HG02938 (cell line): ENCODE results near the gene RFX8.

Experiments used
- ATAC-seq: cut with Tn5 transposase; IDR thresholded peaks from one replicate; pipeline ENCODE4 v1.9.1; 2021; ENCODE audit warnings: mild to moderate bottlenecking, moderate library complexity; ENCODE audit not compliant: unreplicated experiment

The RFX8 gene

DNA sequence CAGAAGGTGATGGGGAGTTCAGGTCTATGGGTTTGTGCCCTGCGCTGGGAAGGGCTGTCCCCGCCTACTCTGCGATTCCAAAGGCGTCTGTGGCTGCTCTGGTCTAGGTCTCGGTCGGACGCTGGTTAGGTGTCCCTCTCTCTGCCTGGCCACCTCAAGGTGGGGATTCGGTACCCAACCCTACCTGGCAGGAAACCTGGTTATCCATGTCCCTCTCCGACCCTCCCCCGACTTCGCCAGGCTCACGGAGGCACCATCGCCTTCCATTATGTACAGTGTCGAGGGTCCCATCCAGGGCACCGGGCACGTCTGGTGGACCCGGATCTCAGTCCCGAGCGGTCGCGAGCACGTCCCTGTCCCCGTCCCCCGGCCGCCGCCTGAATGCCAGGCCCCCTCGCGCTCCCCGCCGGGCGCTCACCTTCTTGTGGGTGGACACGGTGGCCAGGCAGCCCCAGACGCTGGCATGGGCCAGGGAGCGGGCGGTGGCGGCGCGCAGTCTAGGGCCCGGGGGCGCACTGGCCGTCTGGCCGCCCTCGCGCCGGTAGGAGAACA is 88.2 kb downstream of the RFX8 start:
- no peak for ATAC-seq

DNA sequence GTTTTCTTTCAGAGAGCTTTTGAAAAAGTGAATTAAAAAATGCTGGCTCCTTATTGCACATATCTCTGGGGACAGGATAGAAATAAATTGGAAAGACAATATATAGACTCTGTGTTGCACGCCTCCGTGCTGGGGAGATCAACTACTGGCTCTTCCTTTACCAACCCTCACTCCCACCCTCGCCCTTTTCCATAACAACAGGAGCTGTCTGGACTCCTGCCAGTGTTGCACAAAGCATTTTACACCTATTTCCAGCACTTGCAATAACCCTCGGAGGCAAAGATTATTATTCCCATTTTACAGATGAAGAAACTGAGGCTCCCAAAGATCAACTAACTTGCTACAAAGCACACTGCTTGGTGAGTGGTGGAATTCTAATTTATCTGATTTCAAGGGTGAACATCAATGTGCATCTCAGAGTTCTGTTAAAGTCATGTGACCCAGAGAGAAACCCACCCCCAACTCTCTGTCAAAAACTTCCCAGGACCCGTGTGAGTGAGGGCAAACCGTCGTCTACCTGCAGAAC is 91.8 kb downstream of the RFX8 start:
- no peak for ATAC-seq

DNA sequence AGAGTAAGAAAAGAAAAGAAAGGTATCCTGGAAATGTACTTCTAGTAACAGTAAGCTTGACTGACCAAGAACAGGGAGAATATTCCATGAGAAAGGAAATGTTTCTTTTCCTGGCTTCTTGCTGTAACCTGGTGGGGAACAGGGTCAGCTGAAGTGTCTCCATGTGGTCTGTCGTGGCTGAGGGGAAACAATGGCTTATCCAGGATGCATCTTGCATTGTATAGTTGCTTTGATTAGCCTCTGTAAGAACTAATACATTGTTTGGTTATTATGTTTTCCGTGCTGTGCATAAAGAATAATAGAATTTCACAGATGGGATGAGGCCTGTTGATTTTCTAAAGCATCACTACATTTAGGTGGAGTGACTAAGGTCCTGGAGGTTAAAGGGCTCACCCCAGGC is 92.5 kb downstream of the RFX8 start:
- ATAC-seq, result no peak

DNA sequence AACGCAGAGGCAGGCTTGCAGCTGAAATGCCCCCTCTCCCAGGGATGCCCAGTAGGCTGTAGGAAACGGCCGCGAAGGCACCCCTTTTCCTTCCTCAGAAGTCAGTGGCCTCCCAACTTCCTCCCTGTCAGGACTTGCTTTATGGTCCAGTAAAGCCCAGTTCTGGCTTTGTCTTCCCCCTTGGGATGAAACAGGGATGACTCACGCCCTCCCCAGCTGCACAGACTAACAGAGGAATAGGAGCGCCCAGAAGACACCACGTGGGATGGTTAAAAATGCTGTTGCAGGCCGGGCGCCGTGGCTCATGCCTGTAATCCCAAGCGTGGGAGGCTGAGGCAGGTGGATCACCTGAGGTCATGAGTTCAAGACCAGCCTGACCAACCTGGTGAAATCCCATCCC is 94.5 kb downstream of the RFX8 start:
- ATAC-seq, result no peak

DNA sequence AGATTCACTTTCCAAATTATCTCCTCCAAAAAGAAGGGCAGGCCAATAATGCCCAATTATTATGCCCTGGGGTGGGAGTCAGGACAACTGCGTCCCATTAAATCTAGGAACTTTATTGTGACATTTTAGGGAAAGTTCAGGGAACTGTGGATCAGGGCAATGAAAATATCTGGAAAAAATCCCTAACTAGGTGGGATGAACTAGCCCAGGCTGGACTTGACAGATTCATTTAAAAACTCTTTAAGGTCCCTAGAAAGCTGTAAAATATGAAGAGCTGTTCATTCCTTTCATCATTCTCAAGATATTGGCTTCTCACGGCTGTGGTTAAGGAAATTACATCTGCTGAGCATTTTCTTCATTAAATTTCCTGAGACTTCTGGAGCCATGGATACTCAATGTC is 95.8 kb downstream of the RFX8 start:
- ATAC-seq, result no peak

DNA sequence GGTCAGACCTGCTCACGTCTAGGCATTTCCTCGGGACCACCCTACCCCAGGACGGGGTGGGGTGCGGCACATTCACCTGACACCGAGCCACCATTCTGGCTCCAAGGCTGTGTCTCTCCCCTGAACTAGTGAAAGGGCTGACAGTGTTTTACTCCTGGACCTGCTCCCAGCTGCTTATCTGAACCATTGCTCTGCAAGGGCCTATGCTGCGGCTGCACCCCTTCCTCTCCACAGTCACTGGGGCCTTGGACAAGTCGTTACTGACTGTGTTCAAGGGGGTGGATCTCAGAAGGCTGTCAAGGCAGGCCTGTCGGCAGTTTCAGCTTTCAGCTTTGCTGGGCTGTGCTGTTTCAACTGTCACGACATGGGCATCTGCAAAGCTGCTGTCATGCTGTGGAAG is 99.3 kb downstream of the RFX8 start:
- ATAC-seq, result no peak

DNA sequence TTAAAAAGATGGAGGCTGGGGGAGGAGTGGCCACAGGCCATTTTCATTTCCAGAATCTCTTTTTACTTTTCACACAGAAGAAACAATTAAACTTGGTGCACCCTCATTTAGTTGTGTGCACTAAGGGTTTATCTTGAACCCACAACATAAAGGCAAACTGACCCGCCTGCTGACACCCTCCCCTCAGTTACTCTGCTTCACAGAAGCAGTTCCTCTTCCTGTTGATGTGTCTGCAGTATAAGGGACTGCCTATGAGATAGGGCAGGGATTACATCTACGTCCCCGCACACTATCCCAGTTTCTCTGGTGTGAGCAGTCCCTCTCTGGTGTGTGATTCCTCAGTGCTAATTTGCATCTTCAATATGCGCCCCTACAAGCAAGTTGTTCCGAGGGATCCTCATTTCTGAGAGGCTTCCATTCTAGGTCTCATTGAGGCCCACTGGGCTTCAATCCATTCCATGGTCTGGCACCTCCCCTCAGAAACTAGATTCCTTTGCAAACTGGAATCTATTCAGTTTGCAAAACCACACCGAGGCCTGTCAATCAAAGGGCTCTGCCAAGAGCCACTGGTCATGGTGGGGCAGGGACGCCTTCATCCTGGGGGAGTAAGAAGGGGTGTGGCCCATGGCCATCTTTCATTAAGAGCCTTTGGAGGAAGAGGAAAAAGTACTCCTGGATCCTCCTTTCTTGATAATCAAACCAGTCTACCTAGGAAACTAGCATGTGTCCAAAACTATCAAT is 99.9 kb downstream of the RFX8 start:
- no peak for ATAC-seq

DNA sequence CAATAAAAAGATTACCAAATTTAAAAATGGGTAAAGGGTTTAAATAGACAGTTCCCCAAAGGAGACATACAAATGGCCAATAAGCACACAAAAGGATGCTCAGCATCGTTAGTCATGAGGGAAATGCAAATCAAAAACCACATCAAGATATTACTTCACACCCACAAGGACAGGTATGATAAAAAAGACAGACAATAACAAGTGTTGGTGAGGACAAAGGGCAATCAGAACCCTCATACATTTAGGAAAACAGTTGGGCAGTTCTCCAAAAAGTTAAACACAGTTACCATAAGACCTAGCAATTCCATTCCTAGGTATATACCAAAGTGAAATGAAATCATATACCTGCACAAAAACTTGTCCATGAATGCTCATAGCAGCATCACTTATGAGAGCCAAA is 102.1 kb downstream of the RFX8 start:
- no peak for ATAC-seq

DNA sequence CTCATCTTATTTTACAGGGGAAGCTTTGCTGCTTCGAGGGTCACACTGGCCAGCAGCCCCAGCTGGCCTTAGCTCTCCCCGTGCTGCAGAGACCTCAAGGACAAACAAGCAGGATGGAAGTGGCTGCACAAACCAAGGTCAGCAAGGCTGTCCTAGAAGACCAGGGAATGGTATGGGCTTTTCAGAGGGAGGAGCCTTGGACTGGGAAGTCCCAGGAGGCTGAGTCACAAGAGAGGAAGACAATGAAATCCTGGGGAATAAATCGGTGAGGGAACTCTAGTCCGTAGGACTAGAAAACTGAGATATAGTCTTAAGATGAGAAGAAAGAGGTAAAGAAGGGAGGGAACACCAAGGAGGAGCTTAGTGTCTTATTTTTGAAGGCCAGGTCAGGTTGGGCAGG is 103.3 kb downstream of the RFX8 start:
- ATAC-seq, result no peak

DNA sequence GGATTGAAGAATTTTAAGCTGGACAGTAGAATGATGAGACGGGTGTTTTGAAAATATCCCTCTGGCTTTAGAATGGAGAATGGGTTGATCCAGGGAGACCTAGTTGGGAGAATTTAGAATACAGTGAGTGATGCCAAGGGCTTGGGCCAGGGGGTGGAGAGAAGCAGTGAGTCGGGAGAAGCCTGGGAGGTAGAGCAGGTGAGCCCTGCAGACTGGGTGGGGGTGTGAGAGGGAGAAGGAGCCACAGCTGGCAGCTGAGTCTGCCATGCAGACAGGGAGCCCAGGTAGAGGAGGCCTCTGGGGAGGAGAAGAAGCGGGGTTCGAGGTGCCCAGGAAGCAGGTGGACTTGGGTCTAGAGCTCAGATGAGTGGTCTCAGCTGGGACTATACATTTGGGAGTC is 105.8 kb downstream of the RFX8 start:
- ATAC-seq, result no peak

DNA sequence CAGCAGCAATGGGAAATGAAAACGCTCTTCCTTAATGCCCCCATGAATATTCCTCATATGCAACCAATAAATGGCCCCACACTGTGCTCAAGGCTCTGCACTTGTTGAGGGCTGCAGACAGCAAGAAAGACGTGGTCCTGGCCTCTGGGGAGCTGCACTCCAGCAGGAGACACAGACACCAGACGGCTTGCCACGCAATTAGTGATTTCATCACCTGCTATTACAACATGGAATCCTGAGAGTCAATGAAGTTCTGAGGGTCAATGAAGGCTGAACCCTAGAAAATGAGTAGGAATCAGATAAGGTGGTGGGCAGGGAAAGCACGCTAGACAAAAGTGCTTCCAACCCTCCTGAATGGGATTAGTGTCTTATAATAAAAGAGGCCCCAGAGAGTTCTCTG is 106.5 kb downstream of the RFX8 start:
- ATAC-seq, result no peak

DNA sequence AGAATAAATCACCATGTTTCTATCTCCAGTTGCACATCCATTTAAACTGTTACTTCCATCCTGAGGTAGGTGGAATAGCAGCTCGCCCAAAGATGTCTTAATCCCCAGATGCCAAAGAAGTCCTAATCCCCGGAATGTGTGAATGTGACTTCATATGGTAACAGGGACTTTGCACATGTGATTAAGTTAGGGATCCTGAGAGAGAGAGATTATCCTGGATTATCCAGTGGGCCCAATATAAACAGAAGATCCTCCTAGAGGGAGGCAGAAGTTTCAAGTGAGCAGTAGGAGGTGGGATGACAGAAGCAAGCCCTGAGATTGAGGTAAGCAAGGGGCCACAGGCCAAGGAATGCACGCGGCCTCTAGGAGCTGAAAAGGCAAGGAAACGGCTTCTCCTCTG is 107.4 kb downstream of the RFX8 start:
- ATAC-seq, result no peak

DNA sequence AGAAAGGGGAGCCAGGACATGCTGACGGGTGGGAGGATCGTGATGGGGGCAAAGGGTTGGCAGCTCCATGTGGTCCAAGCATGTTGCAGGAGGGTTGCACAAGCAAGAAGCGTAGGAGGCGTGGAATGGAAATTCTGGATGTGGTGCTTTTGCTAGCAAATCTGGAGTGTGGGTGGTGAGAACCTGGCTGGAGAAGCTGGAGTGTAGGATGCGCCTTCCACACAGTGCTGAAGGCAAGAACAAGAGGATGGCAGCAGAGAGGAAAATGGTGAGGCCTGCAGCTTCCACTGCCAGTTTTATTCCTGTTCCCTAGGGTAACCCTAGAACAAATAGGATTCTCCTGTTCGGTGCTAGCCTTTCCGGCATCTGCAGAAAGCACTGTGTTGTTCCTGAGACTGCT is 110.0 kb downstream of the RFX8 start:
- ATAC-seq, result no peak

DNA sequence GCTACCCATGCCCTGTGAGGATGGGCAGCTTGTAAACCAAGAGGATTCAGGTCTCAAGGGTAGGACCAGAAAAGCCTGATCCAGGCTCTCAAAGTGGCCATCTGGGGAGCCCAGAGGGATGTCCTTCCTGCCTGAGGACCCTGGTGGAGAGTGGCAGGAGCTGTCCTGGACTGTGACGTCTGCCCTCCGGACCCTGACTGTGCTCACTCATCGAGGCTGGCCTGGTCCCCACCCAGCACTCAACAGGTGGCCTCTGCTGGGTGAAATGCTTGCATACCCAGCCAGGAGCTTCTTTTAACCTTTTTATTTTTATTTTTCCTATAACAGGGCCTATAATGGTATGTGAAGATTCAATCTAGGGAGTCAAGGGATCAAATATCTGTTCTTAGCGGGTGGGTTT is 112.1 kb downstream of the RFX8 start:
- ATAC-seq, result no peak

DNA sequence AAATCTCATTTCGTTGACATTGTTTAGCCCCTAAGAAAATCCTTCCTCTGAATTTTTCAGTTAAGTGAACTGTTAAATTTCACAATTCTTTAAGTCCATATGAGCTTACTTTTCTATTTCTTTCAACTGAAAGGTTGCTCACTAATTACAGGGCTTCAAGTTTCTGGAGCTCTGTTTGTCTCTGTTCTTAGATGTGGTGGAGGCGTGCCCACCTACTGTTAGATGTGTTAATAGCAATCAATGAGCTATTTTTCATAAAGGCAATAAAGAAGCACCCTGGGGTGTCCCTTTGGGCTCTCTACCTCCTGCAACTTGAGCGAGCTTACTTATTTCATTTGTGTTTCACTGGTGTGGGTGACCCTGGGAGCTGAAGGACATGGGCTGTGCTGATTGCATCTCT is 112.6 kb downstream of the RFX8 start:
- ATAC-seq, result no peak

DNA sequence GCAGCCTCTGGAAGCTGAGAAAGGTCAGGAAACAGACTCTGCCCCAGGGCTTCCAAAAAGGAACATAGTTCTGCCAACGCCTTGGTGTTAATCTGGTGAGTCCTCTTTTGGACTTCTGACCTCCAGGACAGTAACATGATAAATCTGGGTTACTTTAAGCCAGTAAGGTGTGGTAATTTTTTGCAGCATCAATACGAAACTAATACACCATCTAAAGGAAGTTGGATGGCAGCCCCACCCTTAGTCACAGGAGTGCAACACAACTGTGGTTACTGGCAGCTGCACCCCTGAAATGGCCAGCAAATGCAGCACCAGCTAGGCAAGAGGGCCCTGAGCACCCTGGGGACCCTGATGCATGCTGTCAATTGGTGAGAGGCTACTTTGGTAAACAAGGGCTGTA is 113.4 kb downstream of the RFX8 start:
- no peak for ATAC-seq

DNA sequence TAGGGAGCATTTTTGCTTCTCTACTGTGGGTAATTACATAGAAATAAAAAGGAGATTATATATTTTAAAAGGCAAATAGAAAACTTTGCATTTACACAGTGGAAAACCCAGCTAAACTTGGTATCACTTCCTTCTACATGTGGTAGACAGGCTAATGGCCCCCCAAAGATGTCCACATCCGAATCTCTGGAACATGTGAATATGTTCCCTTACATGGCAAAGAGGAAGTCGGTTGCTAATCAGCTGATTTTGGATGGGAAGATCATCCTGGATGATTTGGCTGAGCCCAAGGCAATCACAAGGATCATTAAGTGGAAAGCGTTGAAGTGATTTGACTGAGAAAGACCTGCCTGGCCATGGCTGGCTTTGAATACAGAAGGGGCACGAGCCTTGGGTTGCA is 113.8 kb downstream of the RFX8 start:
- no peak for ATAC-seq

DNA sequence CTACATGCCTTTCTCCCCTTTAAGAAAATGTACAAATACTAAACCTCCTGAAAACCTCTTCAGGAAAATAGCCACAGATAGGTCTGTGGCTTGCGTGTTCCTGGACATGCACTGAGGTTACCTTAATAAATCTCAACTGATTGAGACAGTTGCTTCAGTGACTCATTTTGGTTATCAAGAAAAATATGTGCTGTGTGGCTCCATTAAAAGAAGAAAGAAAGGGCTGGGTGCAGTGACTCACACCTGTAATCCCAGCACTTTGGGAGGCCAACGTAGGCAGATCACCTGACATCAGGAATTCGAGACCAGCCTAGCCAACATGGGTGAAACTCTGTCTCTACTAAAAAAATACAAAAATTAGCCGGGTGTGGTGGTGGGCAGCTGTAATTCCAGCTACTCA is 114.7 kb downstream of the RFX8 start:
- no peak for ATAC-seq

DNA sequence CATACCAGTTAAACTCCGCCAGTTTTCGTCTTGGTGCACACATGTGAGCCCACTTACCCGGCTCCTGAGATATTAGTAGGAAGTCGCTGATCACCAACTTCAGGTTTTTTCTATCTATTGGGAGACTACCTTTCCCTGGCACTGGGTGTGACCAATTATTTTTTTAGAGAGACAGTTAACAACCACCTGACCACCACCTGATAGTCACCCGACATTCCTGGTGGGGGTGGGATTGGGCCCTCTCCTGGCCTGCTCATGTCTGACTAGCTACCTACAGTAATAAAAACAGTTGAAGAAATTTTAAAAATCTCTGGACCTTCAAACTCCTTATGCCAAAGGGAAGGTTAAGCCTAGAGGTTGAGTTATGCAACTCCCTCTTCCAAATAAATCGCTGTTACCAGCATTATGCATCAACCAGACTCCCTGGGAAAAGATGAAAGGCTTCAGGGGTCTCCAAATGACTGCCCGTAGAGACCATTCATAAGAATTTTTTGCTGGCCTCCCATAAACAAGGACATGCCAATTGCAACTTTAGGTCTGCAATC is 115.4 kb downstream of the RFX8 start:
- ATAC-seq, result no peak

DNA sequence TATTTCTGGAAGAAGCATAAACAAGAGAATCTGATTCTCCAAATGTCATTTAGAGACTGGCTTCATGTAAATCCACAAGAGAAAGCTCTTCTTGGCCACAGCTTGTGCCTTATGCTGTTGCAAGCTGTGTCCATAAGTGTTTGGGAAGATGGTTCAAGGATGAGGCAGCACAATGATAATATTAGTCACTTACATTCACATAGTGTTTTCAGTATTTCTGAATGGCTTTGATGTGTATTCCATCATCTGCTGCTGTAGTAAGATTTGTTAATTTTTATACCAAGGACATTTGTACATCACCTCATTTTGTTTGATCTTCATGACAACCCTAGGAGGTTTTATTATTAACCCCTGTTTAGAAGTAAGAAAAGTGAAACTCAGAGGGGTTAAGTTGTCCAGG is 117.5 kb downstream of the RFX8 start:
- no peak for ATAC-seq

DNA sequence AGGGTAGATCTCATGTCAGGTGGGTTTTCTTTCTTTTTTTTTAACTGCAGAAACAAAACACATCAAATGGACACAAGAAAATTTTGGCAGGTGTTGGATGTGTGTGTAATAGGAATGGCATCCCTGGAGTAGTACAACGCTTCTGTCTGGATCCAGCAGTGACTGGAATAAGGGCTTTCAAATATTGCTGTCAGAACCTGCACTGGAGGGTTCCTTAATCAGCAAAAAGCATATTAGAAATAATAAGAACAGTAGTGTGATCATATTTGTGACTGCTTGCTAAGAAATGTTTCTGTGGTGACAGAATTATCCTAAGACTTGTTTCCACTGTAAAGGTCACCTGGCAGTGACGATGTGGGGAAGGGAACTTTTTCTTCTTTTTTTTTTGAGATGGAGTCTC is 118.4 kb downstream of the RFX8 start:
- no peak for ATAC-seq

DNA sequence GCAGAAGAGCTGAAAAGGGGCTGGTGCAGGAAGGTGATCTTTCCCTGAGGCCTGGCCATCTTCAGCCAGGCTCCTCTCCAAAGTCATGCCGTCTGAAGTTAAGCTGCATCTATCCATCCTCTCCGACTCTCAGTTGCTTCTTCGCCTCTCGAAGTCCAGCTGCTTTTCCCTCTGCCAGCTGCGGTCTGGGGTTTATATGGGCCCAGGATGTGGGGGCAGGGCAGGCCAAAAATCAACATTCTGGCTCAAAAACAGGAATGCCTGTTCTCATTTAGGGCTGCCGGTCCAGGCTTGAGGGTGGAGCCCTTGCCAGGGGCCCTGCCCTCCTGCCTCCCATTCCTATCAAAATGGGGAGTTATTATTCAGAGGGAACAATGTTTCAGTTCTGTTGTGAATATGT is 118.9 kb downstream of the RFX8 start:
- ATAC-seq, result no peak
